ENCODE measurements around the gene SLPI. TPM values are rescaled to one million over a fixed set of nuclear protein-coding genes. Genes with fewer than 3 reads are reported as not detected.

SLPI gene
- total and polyA plus RNA-seq, 2 of the 13 experiments (the other 11 are each of a cell fraction or from before 2014, with no cell fraction given), result 0.13 TPM; not detected in 1

GRCh38 chr20:45257711-45258110 lies 3.3 kb upstream of the SLPI start:
- H4K20me1 ChIP-seq (ENCODE audit: insufficient read depth, low read length), result no peaks in the 10 kb centered on the region
- no peaks in the 10 kb centered on the region for H3K79me2 ChIP-seq (ENCODE audit: insufficient read depth, low read length)
- POLR2A ChIA-PET, result no interaction called here
- H3K4me3 ChIP-seq (replicated peaks in 1 of 3; ENCODE audit: insufficient read depth in 1 of 3, low read depth in 2 of 3, low read length in 3 of 3), result no peak overlapping the region
- ATAC-seq, result no peak
- CTCF ChIA-PET (ENCODE audit: low intra/inter-chr PET ratio, low total read pairs), result no interaction called here
- no peak overlapping the region for H3K4me2 ChIP-seq (ENCODE audit: low read depth, low read length)
- in situ Hi-C loops (cut with HindIII; ENCODE audit: extremely low pct_ligation_motif_present, low pct_unique_long_range_greater_than_20kb) (no loop called here), intact Hi-C loops (cut with micrococcal nuclease; ENCODE audit: unreplicated experiment) (no loop called here)
- no peak for FAIRE-seq
- no peak for DNase-seq (ENCODE audit: low spot score)
- WGBS (ENCODE audit: low lambda C conversion rate), result 13% methylated on average over 7 of the region's 7 CpGs
- no peaks in the 10 kb centered on the region for H3K9me3 ChIP-seq (ENCODE audit: low read length)
- H2AFZ ChIP-seq (ENCODE audit: low read length), result no peak overlapping the region
- no TSS peak for BruUV-seq (replicated peaks)
- peak; percentile 15; the same call in 1 of the 2 replicates for TF ChIP-seq MNT (IDR thresholded peaks at IDR 0.05)
- TF ChIP-seq TRAFD1 (CRISPR knock-in tag; IDR thresholded peaks at IDR 0.05; ENCODE audit: borderline replicate concordance), result no peak
- TF ChIP-seq AHDC1 (CRISPR knock-in tag; IDR thresholded peaks at IDR 0.05; ENCODE audit: borderline replicate concordance), result no peak
- peaks cover 0 to 27% of the 10 kb centered on the region in 2 experiments; a peak in 2 of 5 replicates for H3K27me3 ChIP-seq (ENCODE audit: control insufficient read depth in 1 of 2, insufficient read depth in 2 of 2, low read length in 2 of 2)
- H3K4me1 ChIP-seq (ENCODE audit: insufficient read depth, low read length), result peaks cover 13% of the 10 kb centered on the region
- no peak overlapping the region for H3K9ac ChIP-seq (ENCODE audit: insufficient read depth, low read depth, low read length)
- no peak overlapping the region for H3K27ac ChIP-seq (ENCODE audit: extremely low read length, insufficient read depth, low read length)
- H3K36me3 ChIP-seq (replicated peaks in 1 of 2; ENCODE audit: control insufficient read depth in 1 of 2, insufficient read depth in 2 of 2, low read length in 2 of 2), result no peaks in the 10 kb centered on the region
